ENCODE data around the gene NCKAP5. TPM values are rescaled to one million over a fixed set of nuclear protein-coding genes. Genes with fewer than 3 reads are reported as not detected.

The NCKAP5 gene
- total and polyA plus RNA-seq, 2 of the 8 experiments (the other 6 are each of a cell fraction or from before 2014, with no cell fraction given), result 0.27 to 0.86 TPM

- no peaks in the 10 kb centered on the region for H3K79me1 ChIP-seq (ENCODE audit: low read depth, low read length)
- ChIA-PET CTCF (ENCODE audit: partially characterized antibody) (interaction anchor here (1.0 to 1.8 kb wide), 4 partner anchors 11 to 328 kb away, joined by 3 to 7 read pairs (median 4); no protein-coding TSS in a partner anchor), POLR2A (ENCODE audit: partially characterized antibody) (no interaction called here)
- no peak overlapping the region for H3K4me2 ChIP-seq (ENCODE audit: insufficient read depth in 1 of 2, low read depth in 2 of 2, low read length in 2 of 2)
- no peak overlapping the region for H4K8ac ChIP-seq (ENCODE audit: extremely low read depth, insufficient read depth, low read length)
- H2AFZ ChIP-seq (ENCODE audit: low read length), result no peak overlapping the region
- H3K4me1 ChIP-seq (replicated peaks in 1 of 4; ENCODE audit: control insufficient read depth in 3 of 4, insufficient read depth in 4 of 4, low read length in 3 of 4), result peaks cover 0 to 2% (median 0%) of the 10 kb centered on the region in 4 experiments; a peak in 2 of 7 replicates
- H3K14ac ChIP-seq (ENCODE audit: insufficient read length), result no peak overlapping the region
- H3K56ac ChIP-seq (replicated peaks; ENCODE audit: insufficient read length, low read depth, low read length), result no peak overlapping the region
- no peak overlapping the region for H3K18ac ChIP-seq (ENCODE audit: extremely low read depth, low read length)
- no peak overlapping the region for H3K23ac ChIP-seq (ENCODE audit: insufficient read length)
- H2BK120ac ChIP-seq (replicated peaks; ENCODE audit: low read depth, low read length), result no peak overlapping the region
- H3K9ac ChIP-seq (replicated peaks in 1 of 4; ENCODE audit: extremely low read depth in 1 of 4, low read depth in 3 of 4, low read length in 3 of 4), result no peak overlapping the region
- H2BK20ac ChIP-seq (ENCODE audit: low read length), result no peak overlapping the region
- H3K79me2 ChIP-seq (ENCODE audit: control insufficient read depth in 1 of 2, insufficient read depth in 2 of 2, low read length in 2 of 2), result no peaks in the 10 kb centered on the region
- H4K20me1 ChIP-seq (replicated peaks in 1 of 2; ENCODE audit: control insufficient read depth in 1 of 2, insufficient read depth in 2 of 2, low read length in 2 of 2), result no peaks in the 10 kb centered on the region
- H4K91ac ChIP-seq (replicated peaks; ENCODE audit: insufficient read length, low read length), result no peak overlapping the region
- H2BK15ac ChIP-seq (ENCODE audit: low read length), result no peak overlapping the region; the same call in 1 of the 2 replicates
- H2AK5ac ChIP-seq (ENCODE audit: low read depth, low read length), result no peak overlapping the region; the same call in 1 of the 2 replicates
- H3K4me3 ChIP-seq (ENCODE audit: extremely low read depth in 1 of 4, insufficient read depth in 2 of 4, low read depth in 3 of 4, low read length in 4 of 4), result no peak overlapping the region
- no peak for TF ChIP-seq JUND (IDR thresholded peaks at IDR 0.05; ENCODE audit: low read length)
- TF ChIP-seq CTCF (IDR thresholded peaks at IDR 0.05; ENCODE audit: control extremely low read depth in 1 of 3, insufficient read depth in 1 of 3, low read depth in 1 of 3, low read length in 3 of 3), result peak in 2 of 3 experiments; percentile 11 to 15; a peak in 2 of 4 replicates
- no peak for TF ChIP-seq BACH1 (IDR thresholded peaks at IDR 0.05; ENCODE audit: low read length)
- peak; percentile 9 to 31; a peak in 2 of 4 replicates for TF ChIP-seq RAD21 (IDR thresholded peaks at IDR 0.05 in 1 of 2, conservative IDR thresholded peaks at IDR 0.05 in 1 of 2; ENCODE audit: low read depth in 2 of 2, low read length in 2 of 2)
- no peak for TF ChIP-seq TAF1 (IDR thresholded peaks at IDR 0.05; ENCODE audit: low read depth, low read length)
- TF ChIP-seq RNF2 (IDR thresholded peaks at IDR 0.05; ENCODE audit: borderline replicate concordance, low read depth, low read length, missing control alignments, poor library complexity, severe bottlenecking), result no peak
- DNase-seq (ENCODE audit: low read depth in 1 of 2, low spot score in 2 of 2), result no peak
- no peak for FAIRE-seq
- H3K23me2 ChIP-seq (ENCODE audit: low read depth, low read length), result no peaks in the 10 kb centered on the region
- H2BK12ac ChIP-seq (ENCODE audit: low read depth, low read length), result no peak overlapping the region; the same call in 1 of the 2 replicates
- no peaks in the 10 kb centered on the region for H3K27me3 ChIP-seq (replicated peaks in 1 of 4; ENCODE audit: control insufficient read depth in 3 of 4, extremely low read depth in 1 of 4, insufficient read depth in 3 of 4, low read length in 3 of 4)
- H3K27ac ChIP-seq (ENCODE audit: low read depth, low read length), result no peak overlapping the region
- no peaks in the 10 kb centered on the region for H3K36me3 ChIP-seq (ENCODE audit: control insufficient read depth in 2 of 4, insufficient read depth in 4 of 4, low read length in 3 of 4)
- WGBS, 2 experiments (ENCODE audit: extremely low coverage in 1 of 2, insufficient coverage in 1 of 2, insufficient read length in 1 of 2, insufficient replicate concordance in 2 of 2, low coverage in 1 of 2, low lambda C conversion rate in 2 of 2, missing lambda C conversion rate in 1 of 2), result 79% methylated on average over 3 of the region's 3 CpGs; no CpG with 5 or more reads in 1 of the 2 experiments
- H3K9me3 ChIP-seq (ENCODE audit: insufficient read depth in 2 of 2, low read depth in 1 of 2, low read length in 1 of 2), result no peaks in the 10 kb centered on the region
- no peak overlapping the region for H3K4ac ChIP-seq (replicated peaks; ENCODE audit: insufficient read length, low read depth, low read length)
- H4K5ac ChIP-seq (ENCODE audit: insufficient read length, low read depth, low read length), result no peak overlapping the region
- no peak overlapping the region for H2BK5ac ChIP-seq (ENCODE audit: low read depth, low read length)
These were observed 693.1 kb downstream of the NCKAP5 start for GRCh38 chr2:132875193-132875592.
